Measurements from ENCODE around the gene CAPRIN1.

Gene CAPRIN1, protein sequence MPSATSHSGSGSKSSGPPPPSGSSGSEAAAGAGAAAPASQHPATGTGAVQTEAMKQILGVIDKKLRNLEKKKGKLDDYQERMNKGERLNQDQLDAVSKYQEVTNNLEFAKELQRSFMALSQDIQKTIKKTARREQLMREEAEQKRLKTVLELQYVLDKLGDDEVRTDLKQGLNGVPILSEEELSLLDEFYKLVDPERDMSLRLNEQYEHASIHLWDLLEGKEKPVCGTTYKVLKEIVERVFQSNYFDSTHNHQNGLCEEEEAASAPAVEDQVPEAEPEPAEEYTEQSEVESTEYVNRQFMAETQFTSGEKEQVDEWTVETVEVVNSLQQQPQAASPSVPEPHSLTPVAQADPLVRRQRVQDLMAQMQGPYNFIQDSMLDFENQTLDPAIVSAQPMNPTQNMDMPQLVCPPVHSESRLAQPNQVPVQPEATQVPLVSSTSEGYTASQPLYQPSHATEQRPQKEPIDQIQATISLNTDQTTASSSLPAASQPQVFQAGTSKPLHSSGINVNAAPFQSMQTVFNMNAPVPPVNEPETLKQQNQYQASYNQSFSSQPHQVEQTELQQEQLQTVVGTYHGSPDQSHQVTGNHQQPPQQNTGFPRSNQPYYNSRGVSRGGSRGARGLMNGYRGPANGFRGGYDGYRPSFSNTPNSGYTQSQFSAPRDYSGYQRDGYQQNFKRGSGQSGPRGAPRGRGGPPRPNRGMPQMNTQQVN

DNA sequence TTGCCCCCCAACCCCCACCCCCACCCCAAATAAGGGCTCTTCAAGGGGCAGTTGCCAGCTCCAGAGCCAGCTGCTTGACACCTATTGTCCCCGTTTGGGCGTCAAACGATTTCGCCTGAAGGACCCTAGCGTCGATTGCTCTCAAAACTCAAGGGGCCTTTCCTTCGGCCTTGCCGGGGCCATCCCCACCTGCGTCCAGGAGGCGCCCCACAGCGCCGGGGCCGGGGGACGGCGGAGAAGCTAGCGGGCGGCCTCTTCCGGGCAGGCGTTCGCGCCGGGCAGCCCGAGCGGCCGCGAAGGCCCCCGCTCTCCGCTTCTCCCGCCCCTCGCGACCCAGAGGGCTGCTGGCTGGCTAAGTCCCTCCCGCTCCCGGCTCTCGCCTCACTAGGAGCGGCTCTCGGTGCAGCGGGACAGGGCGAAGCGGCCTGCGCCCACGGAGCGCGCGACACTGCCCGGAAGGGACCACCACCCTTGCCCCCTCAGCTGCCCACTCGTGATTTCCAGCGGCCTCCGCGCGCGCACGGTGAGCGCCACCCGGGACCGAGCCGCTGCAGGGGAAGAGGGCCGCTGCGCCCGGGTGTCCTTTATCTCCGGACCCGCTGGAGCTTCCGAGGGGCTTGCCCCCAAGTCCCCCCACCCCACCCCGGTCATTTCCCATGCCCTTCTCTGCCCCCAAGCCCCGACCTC lies at the start of gene CAPRIN1:
CAPRIN1 (plus strand) TSS at position 383 of the 687 bp plus-strand sequence. CDS start 690 bp downstream, outside the sequence.
- Mint-ChIP-seq H3K27me3 (ENCODE audit: low read depth, poor library complexity) (no peaks in the 10 kb centered on the region), H3K36me3 (ENCODE audit: low read depth) (peaks cover 32% of the 10 kb centered on the region), H3K27ac (peak within 1 kb of the TSS; percentile 98), H3K4me1 (peaks cover 39% of the 10 kb centered on the region), H3K4me3 (peak within 1 kb of the TSS; percentile 98), H3K9me3 (no peaks in the 10 kb centered on the region)
- TF ChIP-seq, protein P1, sequence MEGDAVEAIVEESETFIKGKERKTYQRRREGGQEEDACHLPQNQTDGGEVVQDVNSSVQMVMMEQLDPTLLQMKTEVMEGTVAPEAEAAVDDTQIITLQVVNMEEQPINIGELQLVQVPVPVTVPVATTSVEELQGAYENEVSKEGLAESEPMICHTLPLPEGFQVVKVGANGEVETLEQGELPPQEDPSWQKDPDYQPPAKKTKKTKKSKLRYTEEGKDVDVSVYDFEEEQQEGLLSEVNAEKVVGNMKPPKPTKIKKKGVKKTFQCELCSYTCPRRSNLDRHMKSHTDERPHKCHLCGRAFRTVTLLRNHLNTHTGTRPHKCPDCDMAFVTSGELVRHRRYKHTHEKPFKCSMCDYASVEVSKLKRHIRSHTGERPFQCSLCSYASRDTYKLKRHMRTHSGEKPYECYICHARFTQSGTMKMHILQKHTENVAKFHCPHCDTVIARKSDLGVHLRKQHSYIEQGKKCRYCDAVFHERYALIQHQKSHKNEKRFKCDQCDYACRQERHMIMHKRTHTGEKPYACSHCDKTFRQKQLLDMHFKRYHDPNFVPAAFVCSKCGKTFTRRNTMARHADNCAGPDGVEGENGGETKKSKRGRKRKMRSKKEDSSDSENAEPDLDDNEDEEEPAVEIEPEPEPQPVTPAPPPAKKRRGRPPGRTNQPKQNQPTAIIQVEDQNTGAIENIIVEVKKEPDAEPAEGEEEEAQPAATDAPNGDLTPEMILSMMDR (IDR thresholded peaks at IDR 0.05) = no peak
- DNase-seq = peak; percentile 87

DNA sequence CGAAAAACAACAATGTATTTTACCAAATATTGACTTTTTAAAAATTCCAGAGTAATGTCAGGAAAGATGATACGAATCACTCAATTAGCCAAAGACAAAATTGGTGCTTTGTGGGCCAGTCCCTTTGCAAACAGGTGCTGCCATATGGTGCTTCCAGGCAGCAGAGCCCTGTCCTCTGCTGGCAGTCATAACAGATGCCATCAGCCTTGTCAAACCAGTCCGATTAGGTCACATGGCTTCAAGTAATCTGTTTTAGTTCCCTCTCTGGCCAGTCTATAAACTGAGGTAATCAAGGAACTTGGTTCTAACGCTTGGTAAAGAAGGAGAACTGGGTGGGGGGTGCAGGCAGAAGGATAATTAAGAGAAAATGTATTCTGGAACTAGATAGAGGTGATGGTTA lies 49.1 kb upstream of the CAPRIN1 start:
- Mint-ChIP-seq H3K9me3 (no peaks in the 10 kb centered on the region), H3K36me3 (ENCODE audit: low read depth) (no peaks in the 10 kb centered on the region), H3K4me1 (peaks cover 11% of the 10 kb centered on the region), H3K4me3 (no peak overlapping the region), H3K27me3 (ENCODE audit: low read depth, poor library complexity) (peaks cover 45% of the 10 kb centered on the region), H3K27ac (no peak overlapping the region)
- no peak for DNase-seq
- TF ChIP-seq, protein P1 (IDR thresholded peaks at IDR 0.05) = no peak

DNA sequence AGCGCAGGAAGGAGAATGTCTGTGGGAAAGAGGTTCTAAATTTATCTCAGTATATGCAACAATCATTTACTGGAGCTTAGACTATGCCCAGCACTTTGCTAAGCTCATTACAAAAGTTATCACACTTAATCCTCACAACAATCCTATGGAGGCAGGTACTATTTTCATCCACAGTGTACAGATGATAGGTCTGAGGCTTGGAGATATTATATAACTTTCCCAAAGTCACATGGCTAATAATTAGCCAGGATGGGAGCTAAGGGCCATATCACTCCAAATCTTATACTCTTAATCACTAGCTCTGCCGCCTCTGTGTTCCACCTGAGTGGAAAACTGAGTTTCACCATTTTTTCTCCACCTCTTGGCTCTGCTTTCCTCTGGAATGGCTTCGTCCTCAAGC lies 47.3 kb upstream of the CAPRIN1 start:
- Mint-ChIP-seq H3K9me3 (no peaks in the 10 kb centered on the region), H3K36me3 (ENCODE audit: low read depth) (no peaks in the 10 kb centered on the region), H3K4me1 (peaks cover 5% of the 10 kb centered on the region), H3K27ac (no peak overlapping the region), H3K27me3 (ENCODE audit: low read depth, poor library complexity) (peaks cover 49% of the 10 kb centered on the region), H3K4me3 (no peak overlapping the region)
- no peak for DNase-seq
- TF ChIP-seq, protein P1 (IDR thresholded peaks at IDR 0.05) = no peak

DNA sequence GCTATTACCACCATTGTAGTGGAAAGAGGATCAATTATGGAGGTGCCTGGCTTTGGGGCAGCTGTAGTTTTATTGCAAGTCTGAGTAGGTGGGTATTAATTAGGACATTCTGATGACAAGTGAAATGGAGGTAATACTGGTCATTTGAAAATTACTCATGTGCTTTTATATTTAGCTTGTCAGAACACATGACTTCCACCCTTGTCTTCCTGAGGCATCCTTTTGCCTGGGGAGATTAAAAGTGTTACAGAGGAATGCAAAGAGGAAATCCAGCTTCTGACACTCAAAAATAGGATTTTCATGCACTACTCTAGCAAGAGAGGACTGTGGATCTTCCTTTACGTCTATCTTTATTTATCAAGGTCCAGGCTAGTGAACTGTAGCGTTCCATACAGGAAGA lies 44.7 kb upstream of the CAPRIN1 start:
- no peak for DNase-seq
- TF ChIP-seq, protein P1 (IDR thresholded peaks at IDR 0.05) = no peak
- no peaks in the 10 kb centered on the region for H3K36me3 Mint-ChIP-seq (ENCODE audit: low read depth)
- no peak overlapping the region for H3K27ac Mint-ChIP-seq
- no peak overlapping the region for H3K4me3 Mint-ChIP-seq
- peaks cover under 1% of the 10 kb centered on the region for H3K4me1 Mint-ChIP-seq
- H3K9me3 Mint-ChIP-seq = no peaks in the 10 kb centered on the region
- peaks cover 44% of the 10 kb centered on the region for H3K27me3 Mint-ChIP-seq (ENCODE audit: low read depth, poor library complexity)

DNA sequence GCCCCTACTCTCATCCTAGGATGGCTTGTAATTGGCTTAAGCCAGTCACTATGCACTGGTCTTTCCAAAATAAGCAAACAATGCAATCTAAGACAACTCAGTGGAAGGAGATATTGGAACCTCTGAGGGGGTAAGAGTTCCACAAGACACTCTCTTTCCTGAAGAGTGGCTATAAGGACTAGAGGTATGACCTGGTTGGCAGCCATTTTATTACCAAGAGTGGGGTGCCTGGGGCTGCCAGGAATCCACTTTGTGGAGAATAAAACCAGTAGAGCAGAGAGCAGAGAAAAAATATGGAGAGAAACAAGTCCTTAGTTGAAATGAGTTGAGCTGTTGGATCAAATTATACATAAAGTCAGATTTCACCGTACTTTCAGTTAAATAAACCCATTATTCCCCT lies 38.8 kb upstream of the CAPRIN1 start:
- no peaks in the 10 kb centered on the region for H3K4me1 Mint-ChIP-seq
- TF ChIP-seq, protein P1 (IDR thresholded peaks at IDR 0.05) = no peak
- no peak overlapping the region for H3K4me3 Mint-ChIP-seq
- H3K36me3 Mint-ChIP-seq (ENCODE audit: low read depth) = no peaks in the 10 kb centered on the region
- H3K27ac Mint-ChIP-seq = no peak overlapping the region
- no peak for DNase-seq
- no peaks in the 10 kb centered on the region for H3K9me3 Mint-ChIP-seq
- H3K27me3 Mint-ChIP-seq (ENCODE audit: low read depth, poor library complexity) = peaks cover 13% of the 10 kb centered on the region
